ENCODE results near the gene BMPR1B.

Gene BMPR1B

GRCh38 chr4:95193391-95194224, 435.9 kb downstream of the BMPR1B start:
- DNase-seq: no peak

GRCh38 chr4:95197353-95197752, 439.6 kb downstream of the BMPR1B start:
- DNase-seq: no peak

- no peak for DNase-seq
These were observed 441.2 kb downstream of the BMPR1B start for GRCh38 chr4:95198961-95199360.

GRCh38 chr4:95204267-95204844, 446.6 kb downstream of the BMPR1B start:
- no peak for DNase-seq

GRCh38 chr4:95204873-95205272, 447.1 kb downstream of the BMPR1B start:
- no peak for DNase-seq

All from CD4-positive, alpha-beta T cell treated with Interferon alpha-2 for 1 hour (primary cell).